NOMO-1 (cell line): ENCODE data around the gene ZFP36.
A peak's percentile ranks its signal among the peaks of the same experiment; 100 is the strongest.
"Not testable (repeated sequence)": the region's sequence is repeated elsewhere in the genome, so short reads cannot be mapped to it uniquely, and the experiment has no call there.

Experiments used
- DNase-seq, 2 experiments: peaks; one replicate each; lab custom pipeline; 2025; ENCODE audit not compliant: unreplicated experiment in 2 of 2; lab: John Stamatoyannopoulos, UW

The ZFP36 gene

GRCh38 chr19:39435499-39436349, 29.1 kb downstream of the ZFP36 start, which contains the start of gene RPS16:
Gene RPS16, minus strand, starts transcription at chr19:39435949. Its CDS starts 54 bp downstream, at chr19:39435895.
- DNase-seq, result peak; percentile 97 to 98

DNA sequence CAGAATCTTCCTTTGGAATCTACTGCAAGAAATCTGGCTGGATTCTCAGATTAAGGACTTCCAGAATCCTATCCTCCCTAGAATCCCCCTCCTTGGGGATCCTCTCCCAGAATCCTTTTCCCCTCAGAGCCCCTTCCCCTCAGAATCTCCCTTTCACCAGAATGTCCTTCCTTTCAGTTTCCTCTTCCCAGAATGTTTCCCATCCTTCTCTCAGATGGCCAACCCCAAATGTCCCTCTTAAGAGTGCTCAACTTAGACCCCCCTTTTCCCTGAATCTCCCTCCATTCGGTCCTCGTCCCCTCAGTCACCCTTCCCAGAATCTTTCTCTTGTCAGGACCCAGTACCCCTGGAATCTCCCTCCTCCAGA, 29.7 kb downstream of the ZFP36 start:
- no peak for DNase-seq

- no peak for DNase-seq
Observed at GRCh38 chr19:39438270-39438934, 31.8 kb downstream of the ZFP36 start.

GRCh38 chr19:39444598-39445195, 38.0 kb downstream of the ZFP36 start:
- DNase-seq, result no peak

- peak; percentile 96 to 97 for DNase-seq
Observed at GRCh38 chr19:39445196-39446111, 38.8 kb downstream of the ZFP36 start, which contains the start of gene SUPT5H. Gene SUPT5H, plus strand, starts transcription at chr19:39445582. Its CDS starts 309 bp downstream, at chr19:39445891.

GRCh38 chr19:39446365-39447084, 39.9 kb downstream of the ZFP36 start:
- DNase-seq, result no peak

DNA sequence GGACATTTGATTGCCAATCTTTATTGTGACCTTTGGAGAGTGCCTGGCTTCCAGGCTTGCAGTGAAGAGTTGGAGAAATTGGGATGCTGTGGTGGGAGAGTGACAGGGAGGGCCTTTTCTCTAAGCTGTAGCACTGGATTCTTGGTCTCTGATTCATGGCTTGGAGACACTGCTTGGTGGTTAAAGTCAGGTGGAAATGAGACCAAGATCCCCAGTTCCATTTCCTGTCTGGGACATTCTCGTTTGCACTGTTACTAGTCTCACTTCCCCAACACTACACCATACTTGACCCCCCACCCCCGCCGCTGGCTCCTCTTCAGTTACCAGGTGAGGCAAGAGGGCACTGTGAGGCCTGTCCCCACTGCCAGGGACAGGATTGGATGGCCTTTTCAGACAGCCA, 41.6 kb downstream of the ZFP36 start:
- DNase-seq, result peak; percentile 34 to 65

DNA sequence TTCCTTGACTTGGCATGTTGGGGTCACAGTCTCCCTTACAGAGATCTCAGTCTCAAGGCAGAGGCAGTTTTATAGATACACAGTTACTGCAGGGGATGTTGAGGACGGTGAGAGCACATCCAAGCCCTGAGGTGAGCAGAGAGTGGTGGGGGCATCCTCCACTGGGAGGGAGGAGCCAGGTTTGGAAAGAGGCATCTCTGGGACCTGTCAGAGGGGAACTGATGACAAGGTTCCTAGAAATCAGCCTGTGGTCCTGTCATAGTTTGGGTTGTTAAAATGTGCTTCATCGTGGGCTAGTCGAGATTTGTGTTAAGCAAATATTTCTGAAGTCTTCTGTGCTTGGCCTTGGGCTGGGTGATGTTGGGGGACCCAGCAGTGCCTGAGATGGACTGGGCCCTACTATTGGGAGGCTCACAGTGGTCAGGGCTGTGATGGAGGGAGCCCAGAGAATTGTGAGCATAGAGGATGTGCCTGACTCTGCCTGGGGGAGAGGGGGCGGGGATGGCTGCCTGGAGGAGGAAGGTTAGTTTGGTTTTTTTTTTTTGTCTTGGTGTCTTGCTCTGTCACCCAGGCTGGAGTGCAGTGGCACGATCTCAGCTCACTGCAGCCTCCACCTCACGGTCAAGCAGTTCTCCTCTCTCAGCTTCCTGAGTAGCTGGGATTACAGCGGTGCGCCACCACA, 42.6 kb downstream of the ZFP36 start:
- DNase-seq, result no peak

GRCh38 chr19:39451257-39451656, 44.6 kb downstream of the ZFP36 start:
- DNase-seq, result not testable (repeated sequence)
